Measurements from ENCODE around the gene SEMA3D. TPM values are rescaled to one million over a fixed set of nuclear protein-coding genes. Genes with fewer than 3 reads are reported as not detected.

SEMA3D gene
- polyA plus RNA-seq, 2 of the 4 experiments (the other 2 are of a cell fraction): 0.04 to 0.13 TPM

- WGBS (ENCODE audit: missing lambda C conversion rate): 43% methylated on average over 2 of the region's 2 CpGs
These were observed 126.2 kb downstream of the SEMA3D start for GRCh38 chr7:85060696-85061095.

DNA sequence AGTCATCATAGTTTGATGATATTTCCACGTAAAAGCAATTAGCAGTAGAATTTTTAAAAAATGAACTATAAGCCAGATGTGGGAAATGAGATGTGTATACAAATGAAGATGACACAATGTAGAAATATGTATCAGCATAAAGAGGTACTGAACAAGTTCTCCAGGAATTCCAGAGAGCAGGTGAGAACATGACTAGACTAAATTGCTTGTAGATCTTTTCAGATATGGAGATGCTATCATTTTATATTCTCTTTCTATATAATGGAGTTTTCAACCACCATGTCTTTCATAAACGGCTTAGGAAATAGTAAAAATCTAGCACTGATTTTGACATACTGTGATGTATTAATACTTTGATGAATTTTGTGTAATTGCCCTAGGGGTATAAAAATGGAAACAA, 130.9 kb downstream of the SEMA3D start:
- Histone ChIP-seq H3K9me3 (no peaks in the 10 kb centered on the region), H3K4me2 (no peak overlapping the region), H3K4me3 (no peak overlapping the region), H3K4me1 (no peaks in the 10 kb centered on the region), H3K27ac (no peak overlapping the region)
- TF ChIP-seq REST (IDR thresholded peaks at IDR 0.05): no peak
- TF ChIP-seq JUNB (IDR thresholded peaks at IDR 0.05): no peak
- POLR2A ChIA-PET: no interaction called here
- DNase-seq (ENCODE audit: low read depth in 1 of 2, low spot score in 1 of 2) (no peak), ATAC-seq (no peak), FAIRE-seq (no peak)
- CTCF ChIA-PET: interaction anchor here (0.6 kb wide), 1 partner anchor 117 kb away, joined by 3 read pairs; no protein-coding TSS in a partner anchor
- 47% methylated on average over 2 of the region's 2 CpGs for WGBS (ENCODE audit: missing lambda C conversion rate)

More at GRCh38 chr7:85060696-85061095, 126.2 kb downstream of the SEMA3D start:
- POLR2A ChIA-PET: no interaction called here
- DNase-seq (ENCODE audit: low read depth in 1 of 2, low spot score in 1 of 2): no peak
- FAIRE-seq: no peak
- CTCF ChIA-PET: no interaction called here
- no peaks in the 10 kb centered on the region for H3K9me3 ChIP-seq
- H3K27ac ChIP-seq: no peak overlapping the region
- no peak overlapping the region for H3K4me3 ChIP-seq
- no peaks in the 10 kb centered on the region for H3K4me1 ChIP-seq
- no peak overlapping the region for H3K4me2 ChIP-seq
- TF ChIP-seq CHD4 (IDR thresholded peaks at IDR 0.05; ENCODE audit: borderline replicate concordance): no peak
- no peak for TF ChIP-seq GATA3 (IDR thresholded peaks at IDR 0.05; ENCODE audit: borderline replicate concordance)
- no peak for TF ChIP-seq SREBF2 (IDR thresholded peaks at IDR 0.05)
- no peak for TF ChIP-seq ESRRA (IDR thresholded peaks at IDR 0.05; ENCODE audit: borderline replicate concordance, low read length)
- no peak for TF ChIP-seq HEYL (CRISPR knock-in tag; IDR thresholded peaks at IDR 0.05)
- no peak for TF ChIP-seq RCOR1 (IDR thresholded peaks at IDR 0.05; ENCODE audit: low read depth, low read length)
- ATAC-seq: no peak

DNA sequence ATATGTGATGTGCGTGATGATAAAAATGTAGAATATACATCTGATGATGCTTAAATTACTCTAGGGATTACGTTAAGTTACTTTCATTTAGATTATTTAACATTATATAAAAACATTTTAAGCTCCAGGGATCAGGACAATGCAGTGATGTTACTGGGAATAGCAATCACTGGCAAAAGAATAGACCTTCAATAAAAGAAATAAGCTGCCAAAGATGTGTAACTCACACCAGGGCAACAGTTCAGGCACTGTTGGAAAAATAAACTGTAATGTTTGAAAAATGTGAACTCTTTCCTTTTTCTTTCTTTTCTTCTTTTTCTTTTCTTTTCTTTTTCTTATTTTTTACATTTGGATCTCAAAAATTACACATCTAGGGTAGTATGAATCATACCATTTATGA, 131.7 kb downstream of the SEMA3D start:
- Histone ChIP-seq H3K9me3 (no peaks in the 10 kb centered on the region), H3K4me1 (no peaks in the 10 kb centered on the region), H3K27ac (no peak overlapping the region), H3K4me3 (no peak overlapping the region), H3K4me2 (no peak overlapping the region)
- FAIRE-seq: no peak
- no peak for DNase-seq (ENCODE audit: low read depth in 1 of 2, low spot score in 1 of 2)
- ChIA-PET POLR2A (no interaction called here), CTCF (interaction anchor here (0.9 kb wide), 1 partner anchor 17 kb away, joined by 3 read pairs; no protein-coding TSS in a partner anchor)
- WGBS (ENCODE audit: missing lambda C conversion rate): 39% methylated on average over 2 of the region's 2 CpGs
- no peak for ATAC-seq
- TF ChIP-seq, protein P1, sequence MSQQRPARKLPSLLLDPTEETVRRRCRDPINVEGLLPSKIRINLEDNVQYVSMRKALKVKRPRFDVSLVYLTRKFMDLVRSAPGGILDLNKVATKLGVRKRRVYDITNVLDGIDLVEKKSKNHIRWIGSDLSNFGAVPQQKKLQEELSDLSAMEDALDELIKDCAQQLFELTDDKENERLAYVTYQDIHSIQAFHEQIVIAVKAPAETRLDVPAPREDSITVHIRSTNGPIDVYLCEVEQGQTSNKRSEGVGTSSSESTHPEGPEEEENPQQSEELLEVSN (IDR thresholded peaks at IDR 0.05; ENCODE audit: borderline replicate concordance, low read depth): no peak
- TF ChIP-seq KDM1A (IDR thresholded peaks at IDR 0.05; ENCODE audit: low read depth) (no peak), NFE2L2 (conservative IDR thresholded peaks at IDR 0.05; ENCODE audit: low read length) (no peak), SREBF2 (IDR thresholded peaks at IDR 0.05) (no peak), REST (IDR thresholded peaks at IDR 0.05) (no peak), EHMT2 (IDR thresholded peaks at IDR 0.05; ENCODE audit: low read depth) (no peak), HDAC2 (IDR thresholded peaks at IDR 0.05) (no peak), NR3C1 (IDR thresholded peaks at IDR 0.05) (no peak), MAFK (IDR thresholded peaks at IDR 0.05; ENCODE audit: partially characterized antibody) (no peak), RCOR1 (IDR thresholded peaks at IDR 0.05; ENCODE audit: low read depth, low read length) (no peak), RFX5 (IDR thresholded peaks at IDR 0.05) (no peak), PHF8 (IDR thresholded peaks at IDR 0.05; ENCODE audit: borderline replicate concordance, low read depth) (no peak), HOXA7 (CRISPR knock-in tag; IDR thresholded peaks at IDR 0.05) (no peak), CHD2 (IDR thresholded peaks at IDR 0.05; ENCODE audit: low read length, partially characterized antibody) (no peak), CBX2 (IDR thresholded peaks at IDR 0.05; ENCODE audit: borderline replicate concordance, low read depth) (no peak), RARB (CRISPR knock-in tag; IDR thresholded peaks at IDR 0.05) (no peak)
- TF ChIP-seq, protein P2, sequence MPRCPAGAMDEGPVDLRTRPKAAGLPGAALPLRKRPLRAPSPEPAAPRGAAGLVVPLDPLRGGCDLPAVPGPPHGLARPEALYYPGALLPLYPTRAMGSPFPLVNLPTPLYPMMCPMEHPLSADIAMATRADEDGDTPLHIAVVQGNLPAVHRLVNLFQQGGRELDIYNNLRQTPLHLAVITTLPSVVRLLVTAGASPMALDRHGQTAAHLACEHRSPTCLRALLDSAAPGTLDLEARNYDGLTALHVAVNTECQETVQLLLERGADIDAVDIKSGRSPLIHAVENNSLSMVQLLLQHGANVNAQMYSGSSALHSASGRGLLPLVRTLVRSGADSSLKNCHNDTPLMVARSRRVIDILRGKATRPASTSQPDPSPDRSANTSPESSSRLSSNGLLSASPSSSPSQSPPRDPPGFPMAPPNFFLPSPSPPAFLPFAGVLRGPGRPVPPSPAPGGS (IDR thresholded peaks at IDR 0.05): no peak
- TF ChIP-seq, protein P3, sequence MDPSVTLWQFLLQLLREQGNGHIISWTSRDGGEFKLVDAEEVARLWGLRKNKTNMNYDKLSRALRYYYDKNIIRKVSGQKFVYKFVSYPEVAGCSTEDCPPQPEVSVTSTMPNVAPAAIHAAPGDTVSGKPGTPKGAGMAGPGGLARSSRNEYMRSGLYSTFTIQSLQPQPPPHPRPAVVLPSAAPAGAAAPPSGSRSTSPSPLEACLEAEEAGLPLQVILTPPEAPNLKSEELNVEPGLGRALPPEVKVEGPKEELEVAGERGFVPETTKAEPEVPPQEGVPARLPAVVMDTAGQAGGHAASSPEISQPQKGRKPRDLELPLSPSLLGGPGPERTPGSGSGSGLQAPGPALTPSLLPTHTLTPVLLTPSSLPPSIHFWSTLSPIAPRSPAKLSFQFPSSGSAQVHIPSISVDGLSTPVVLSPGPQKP (IDR thresholded peaks at IDR 0.05; ENCODE audit: low read depth, low read length): no peak
- TF ChIP-seq, protein P4, sequence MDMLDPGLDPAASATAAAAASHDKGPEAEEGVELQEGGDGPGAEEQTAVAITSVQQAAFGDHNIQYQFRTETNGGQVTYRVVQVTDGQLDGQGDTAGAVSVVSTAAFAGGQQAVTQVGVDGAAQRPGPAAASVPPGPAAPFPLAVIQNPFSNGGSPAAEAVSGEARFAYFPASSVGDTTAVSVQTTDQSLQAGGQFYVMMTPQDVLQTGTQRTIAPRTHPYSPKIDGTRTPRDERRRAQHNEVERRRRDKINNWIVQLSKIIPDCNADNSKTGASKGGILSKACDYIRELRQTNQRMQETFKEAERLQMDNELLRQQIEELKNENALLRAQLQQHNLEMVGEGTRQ (IDR thresholded peaks at IDR 0.05): no peak
